NCI-H2171 treated with DMSO at 0.1 percent for 48 hours (cell line): ENCODE results near the gene BCL2L1.

Experiments
- DNase-seq: peaks from one replicate; lab custom pipeline; 2025; lab: John Stamatoyannopoulos, UW

BCL2L1 gene

GRCh38 chr20:31723319-31724078 lies 831 bp upstream of the BCL2L1 start:
- peak; percentile 99 for DNase-seq

- no peak for DNase-seq
Observed at GRCh38 chr20:31723069-31723318, 326 bp upstream of the BCL2L1 start.

- DNase-seq, result peak; percentile 48
Observed at GRCh38 chr20:31721408-31722256, 1.0 kb downstream of the BCL2L1 start.

GRCh38 chr20:31720486-31721407 lies 1.9 kb downstream of the BCL2L1 start:
- peak; percentile 34 for DNase-seq

DNA sequence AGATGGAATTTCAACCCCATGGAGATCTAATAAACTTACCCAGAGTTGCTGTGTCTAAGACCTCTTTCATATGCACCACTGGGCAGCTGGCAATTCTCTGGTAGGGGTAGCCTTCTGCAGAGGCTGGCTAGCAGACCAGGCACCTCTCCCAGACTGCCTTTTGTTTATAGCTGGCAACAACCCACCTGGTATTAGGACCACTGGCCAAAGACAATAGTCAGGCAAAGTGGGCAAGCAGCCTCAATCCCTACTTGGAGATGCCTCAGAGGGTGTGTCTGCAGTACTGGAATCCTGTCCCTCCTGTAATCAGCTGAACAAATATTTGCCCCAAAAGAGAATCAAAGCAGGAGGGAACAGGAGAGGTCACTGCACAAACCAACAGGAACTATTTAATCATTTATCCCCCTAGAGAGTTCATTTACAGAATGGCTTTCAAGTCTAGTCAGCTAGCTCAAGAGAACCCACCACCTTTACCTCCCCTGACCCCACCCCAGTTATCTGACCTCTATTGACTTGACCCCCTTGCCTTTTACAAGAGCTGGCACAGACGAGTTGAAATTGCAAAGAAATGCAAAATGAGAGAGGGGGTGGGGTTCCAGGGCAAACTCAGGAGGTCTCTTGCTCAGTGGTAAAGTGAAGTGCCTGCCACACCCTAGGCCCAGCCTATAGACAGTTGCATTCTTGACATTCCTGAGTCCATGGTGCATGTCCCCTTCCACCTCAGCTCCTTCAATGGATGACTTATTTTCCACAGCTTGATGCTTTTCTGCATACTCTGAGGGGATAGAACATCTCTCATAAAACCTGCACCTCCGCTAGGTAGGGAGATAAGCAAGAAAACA lies 2.8 kb downstream of the BCL2L1 start:
- no peak for DNase-seq

DNA sequence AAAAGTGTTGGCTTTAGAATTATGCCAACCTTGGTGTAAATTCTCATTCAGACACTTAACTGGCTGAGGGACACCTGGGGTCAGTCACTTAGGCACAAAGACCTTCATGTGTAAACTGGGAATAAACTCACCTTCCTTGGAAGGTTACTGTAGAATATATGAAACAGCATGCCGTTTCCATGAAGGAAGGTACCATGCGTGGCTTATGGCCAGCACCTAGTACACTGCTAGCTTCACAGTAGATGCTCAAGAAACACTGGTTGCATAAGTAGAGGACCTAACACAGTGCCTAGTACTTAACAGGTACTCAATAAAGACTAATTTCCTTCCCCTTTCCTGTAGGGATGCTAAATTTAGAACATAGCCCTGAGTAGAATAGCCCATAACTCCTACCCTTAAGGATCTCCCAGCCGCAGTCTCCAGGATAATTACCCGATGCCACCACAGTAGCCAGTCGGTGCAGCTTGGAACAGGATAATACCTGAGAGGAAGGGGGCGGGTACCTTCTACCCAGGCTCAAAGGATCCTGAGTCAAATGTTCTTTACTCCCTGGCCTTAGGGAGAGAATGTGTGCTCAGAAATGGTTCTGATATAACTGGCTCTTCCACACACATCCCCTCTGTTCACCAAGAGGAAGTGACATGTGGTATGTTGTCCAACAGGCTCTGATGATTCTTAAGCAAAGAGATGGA lies 3.6 kb downstream of the BCL2L1 start:
- DNase-seq, result no peak

DNA sequence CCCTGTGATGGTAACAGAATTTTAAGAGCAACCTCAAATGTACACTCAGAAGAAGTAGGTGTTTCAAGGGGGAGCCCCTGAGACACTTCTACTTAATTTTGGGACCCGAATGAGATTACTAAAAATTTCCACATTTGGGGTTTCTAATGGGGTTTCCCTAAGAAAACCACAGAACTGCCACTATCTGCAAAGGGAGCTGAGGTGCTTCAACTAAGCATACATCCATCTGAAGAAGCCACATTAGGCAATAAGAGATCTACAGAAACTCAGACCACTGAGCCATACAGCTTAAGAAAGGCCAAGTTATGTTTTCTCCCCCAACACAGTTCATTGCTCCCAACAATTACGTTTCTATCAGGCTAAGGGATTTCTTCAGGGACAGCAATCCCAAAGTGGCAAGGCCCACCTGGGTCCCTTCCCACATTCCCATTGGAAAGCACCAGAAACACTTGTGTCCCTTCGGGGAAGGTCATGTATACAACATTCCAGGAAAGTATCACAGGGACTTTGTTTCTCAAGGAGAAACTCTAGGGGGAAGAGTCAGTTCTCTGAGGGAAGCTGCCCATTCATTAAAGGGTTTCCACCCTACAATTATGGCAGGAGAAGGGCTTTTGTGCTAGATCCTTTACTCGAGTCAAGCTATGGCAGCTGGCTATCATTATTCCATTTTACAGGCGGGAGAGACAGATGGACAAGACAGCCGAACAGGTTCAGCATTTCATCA lies 5.0 kb downstream of the BCL2L1 start:
- DNase-seq, result peak; percentile 28

- no peak for DNase-seq
Observed at GRCh38 chr20:31716818-31717477, 5.7 kb downstream of the BCL2L1 start.

GRCh38 chr20:31716351-31716750 lies 6.3 kb downstream of the BCL2L1 start:
- no peak for DNase-seq

- DNase-seq, result no peak
Observed at GRCh38 chr20:31715766-31716165, 6.9 kb downstream of the BCL2L1 start.

DNA sequence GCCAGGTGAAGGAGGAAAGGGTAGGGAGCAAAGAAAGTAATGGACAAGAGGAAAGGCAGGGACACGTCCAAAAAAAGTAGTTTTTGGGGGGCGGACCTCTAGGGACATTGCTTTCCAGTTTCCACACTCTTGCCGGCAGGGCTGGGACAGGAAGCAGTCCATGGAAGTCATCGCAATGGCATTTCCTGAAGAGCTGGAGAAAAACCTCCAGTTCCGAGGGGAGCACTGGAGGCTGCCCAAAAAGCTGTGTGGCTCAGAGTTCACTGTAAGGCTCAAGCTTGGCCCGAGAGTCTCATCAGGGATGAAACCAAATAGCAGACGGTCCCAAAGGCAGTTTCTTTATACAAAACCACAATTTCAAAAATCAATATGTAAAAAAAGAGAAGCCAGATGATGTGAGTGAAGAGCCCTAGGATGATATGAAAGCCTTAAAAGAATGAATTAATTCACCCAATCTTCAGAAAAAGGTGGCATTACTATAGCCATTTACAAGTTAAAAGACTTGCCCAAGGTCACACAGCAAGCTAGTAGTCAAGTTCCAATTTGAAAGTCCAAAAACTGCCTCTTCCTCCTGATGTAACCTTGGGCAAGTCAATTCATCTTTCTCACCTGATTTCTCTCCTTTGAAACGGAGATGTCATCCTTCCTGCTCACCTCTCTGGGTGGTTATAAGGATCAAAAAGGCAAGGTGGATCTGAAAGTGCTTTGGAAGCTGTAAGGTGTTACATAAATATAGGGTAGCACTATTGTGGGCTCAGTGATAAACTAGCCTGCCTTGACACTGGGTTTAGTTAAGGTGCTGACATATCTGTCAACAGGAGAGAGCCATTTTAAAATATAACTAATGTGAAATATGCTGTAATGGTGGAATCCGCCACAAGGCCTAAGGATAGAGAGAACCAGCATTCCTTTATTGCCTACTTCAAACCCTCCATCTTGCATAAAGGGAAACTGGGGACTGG lies 9.1 kb downstream of the BCL2L1 start:
- DNase-seq, result no peak

DNA sequence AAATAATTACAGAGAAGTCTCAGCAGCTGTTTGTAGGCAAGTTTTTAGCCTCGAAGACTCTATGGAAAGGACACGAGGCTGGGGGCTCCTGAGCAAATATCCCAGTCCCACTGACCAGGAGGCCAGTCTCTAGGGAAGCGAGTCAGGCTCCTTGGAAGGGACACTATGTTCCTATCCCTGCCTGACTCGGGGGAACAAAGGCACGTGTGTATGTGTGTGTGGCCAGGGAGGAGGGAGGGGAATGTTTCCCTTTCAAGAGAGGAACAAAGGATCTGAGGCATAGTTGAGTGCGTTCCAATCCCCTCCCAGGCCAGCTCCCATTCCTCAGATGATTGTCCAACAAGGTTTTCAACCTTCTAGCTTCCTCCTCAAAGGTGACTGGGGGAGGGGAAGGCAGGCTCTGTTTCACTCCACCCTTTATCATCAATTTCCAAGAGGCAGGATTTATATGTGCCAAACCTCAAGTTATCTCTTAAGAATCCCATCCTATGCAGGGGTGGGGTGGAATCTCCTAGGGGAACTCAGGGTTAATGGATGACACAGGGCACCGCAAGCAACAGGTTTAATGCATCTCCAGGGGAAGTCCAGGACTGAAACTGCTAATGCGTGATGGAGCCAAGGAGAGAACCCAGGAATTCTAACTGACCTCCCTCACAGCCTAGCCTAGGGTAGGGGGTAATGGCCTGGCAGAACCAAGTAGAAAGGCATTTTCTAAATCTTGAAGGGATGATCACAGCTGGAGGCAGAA lies 9.9 kb downstream of the BCL2L1 start:
- no peak for DNase-seq

DNA sequence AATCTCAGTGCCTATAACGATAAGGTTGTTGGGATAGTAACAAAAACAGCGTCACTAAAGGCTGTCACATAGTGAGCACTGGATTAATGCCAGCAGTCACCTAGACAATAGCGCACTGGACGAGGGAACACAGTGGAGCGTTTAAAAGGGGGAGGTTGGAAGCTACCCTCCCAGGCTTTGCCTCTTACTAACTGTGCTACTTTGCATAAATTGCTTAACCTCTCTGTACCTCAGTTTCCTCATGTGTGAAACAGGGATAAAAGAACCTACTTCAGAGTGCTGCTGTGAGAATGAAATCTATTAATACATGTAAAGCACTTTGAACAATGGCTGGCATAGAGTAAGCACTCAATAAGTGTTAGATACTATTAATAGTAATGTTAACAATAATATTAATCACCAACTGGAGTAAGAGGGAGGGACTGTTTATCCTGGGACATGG lies 10.5 kb downstream of the BCL2L1 start:
- peak; percentile 55 for DNase-seq

DNA sequence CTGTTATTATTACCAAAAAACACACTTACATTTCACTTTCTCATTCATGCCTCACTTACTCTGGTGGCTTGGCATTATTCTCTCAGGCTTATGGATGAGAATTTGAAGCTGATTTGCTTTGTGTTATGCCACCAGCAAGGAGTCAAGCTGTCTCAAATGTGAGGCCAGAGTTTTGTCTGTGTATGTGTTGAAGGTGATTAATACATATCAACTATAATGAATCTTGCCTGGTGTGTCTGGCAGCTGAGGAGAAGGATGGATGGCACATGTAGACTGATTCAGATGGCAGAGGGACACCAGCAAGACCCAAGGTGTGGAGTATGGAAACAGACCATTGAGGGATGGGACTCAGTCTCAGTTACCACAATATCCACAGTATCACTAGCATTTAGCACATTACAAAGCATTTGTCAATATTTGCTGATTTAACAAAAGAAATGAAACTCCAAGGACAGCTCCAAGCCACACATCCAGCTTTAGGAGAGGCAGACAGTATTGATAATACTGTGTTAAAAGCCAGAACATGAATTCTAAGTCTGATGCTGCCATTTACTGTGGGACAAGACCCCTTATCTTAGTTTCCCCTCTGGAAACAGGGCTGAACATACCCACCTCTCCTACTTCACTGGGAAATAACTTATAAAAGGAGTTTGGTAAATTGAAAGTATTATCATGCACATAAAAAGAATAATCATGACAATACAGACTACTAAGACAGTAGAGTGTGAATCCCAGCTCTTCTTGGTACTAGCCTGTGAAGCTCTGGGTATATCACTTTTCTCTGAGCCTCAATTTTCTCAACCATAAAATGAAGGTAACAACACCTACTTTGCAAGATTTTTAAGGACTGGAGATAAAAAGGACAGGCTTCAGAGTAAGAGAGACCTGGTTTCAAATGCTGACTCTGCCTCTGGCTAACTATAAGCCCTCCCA lies 11.2 kb downstream of the BCL2L1 start:
- DNase-seq, result no peak

DNA sequence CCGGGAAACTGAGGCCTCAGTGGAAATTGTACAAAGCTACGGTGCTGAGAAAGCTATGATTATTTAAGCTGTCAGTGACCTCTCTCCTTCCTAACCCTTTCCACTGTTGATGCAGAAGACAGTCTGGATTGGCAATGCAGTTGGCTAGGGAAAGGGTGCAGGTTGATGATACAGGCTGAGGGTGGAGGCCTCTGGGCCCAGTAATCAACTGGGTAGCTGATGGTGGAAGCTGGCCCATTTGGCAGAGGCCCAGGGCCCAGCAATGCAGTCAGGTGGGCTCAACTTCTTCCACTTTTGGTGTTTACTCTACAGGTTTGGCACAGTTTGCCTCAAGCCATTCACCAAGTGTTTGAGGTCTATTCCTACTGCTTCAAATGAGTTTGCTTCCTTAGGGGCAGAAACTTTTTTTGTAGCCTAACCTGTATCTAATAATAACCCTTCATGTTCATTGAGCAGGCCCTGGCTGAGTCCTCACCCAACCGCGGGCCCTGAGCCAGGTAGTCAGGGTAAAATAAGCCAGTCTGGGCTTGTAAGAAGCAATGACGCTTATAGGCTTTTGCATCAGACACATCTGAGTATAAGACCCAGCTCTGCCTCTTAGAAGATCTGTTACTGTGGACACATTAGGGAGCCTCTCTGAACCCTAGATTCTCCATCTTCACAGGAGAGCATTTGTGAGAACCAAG lies 12.1 kb downstream of the BCL2L1 start:
- DNase-seq, result peak; percentile 91

GRCh38 chr20:31709939-31710338 lies 12.7 kb downstream of the BCL2L1 start:
- DNase-seq, result peak; percentile 91
